ENCODE results near the gene KRT24.

DNA sequence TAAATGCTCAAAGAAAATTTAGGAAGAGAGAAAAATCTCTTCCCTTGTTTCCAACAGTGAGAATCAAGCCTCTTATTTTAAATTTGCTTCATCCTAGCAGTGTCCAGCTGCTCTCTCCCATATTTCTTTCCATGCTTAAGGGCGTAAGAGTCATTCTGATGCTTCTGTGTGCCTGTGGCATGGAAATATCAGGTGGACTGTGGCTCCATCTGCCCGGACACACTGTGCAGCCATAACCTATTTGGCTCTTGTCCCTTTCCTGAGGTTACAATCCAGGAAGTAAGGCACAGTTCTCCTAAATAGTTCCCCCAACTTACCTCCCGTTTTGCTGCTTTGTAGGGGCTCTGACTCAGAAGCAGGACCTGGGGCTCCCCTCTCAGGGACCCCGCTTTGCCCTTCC, 32.3 kb downstream of the KRT24 start:
- TF ChIP-seq CTCF (IDR thresholded peaks at IDR 0.05), result no peak
- no peak for TF ChIP-seq POLR2A (IDR thresholded peaks at IDR 0.05)
- TF ChIP-seq EP300 (IDR thresholded peaks at IDR 0.05), result no peak
